ENCODE measurements around the gene CARF. TPM values are rescaled to one million over a fixed set of nuclear protein-coding genes. Genes with fewer than 3 reads are reported as not detected.
A peak's percentile ranks its signal among the peaks of the same experiment; 100 is the strongest.
"Not testable (repeated sequence)": the region's sequence is repeated elsewhere in the genome, so short reads cannot be mapped to it uniquely, and the experiment has no call there.

Gene CARF
- total and polyA plus RNA-seq, 10 donors = 2.9 to 21.7 (median 15.6) TPM

DNA sequence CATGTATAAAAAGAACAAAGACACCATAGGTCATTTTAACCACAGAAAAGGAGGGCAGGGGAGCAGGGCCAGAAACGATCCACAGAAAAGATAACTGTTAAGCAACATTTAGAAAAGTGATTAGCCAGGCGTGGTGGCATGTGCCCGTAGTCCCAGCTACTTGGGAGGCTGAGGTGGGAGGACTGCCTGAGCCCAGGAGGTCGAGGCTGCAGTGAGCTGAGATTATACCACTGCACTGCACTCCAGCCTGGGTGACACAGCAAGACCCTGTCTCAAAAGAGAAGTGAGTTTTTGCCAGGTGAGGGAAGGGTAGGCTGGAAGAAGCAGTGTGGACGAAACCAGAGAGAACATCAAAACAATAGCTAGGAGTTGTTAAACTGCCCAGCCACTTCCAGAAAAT is 3.9 kb upstream of the CARF start:
- TF ChIP-seq POLR2A (IDR thresholded peaks at IDR 0.05) = no peak
- no peak for TF ChIP-seq CTCF (IDR thresholded peaks at IDR 0.05 in 8 of 11, conservative IDR thresholded peaks at IDR 0.05 in 3 of 11)
- TF ChIP-seq POLR2AphosphoS5 (IDR thresholded peaks at IDR 0.05) = no peak
- Histone ChIP-seq H3K4me1 (peaks cover 8 to 32% (median 26%) of the 10 kb centered on the region in 6 donors), H3K27ac (no peak overlapping the region), H3K27me3 (replicated peaks in 1 of 7) (no peaks in the 10 kb centered on the region), H3K9me3 (peaks cover 0 to 7% (median 1%) of the 10 kb centered on the region in 8 donors), H3K4me3 (no peak overlapping the region), H3K36me3 (peaks cover 0 to 28% (median 10%) of the 10 kb centered on the region in 6 donors)
- WGBS, 5 donors = 80 to 93% (median 80%) methylated on average over 5 of the region's 5 CpGs
- no peak for DNase-seq
- intact Hi-C loops (cut with DNase I; ENCODE audit: low total_unique reads) = no loop called here

GRCh38 chr2:202909394-202910192 is 2.5 kb upstream of the CARF start:
- no peak for TF ChIP-seq POLR2AphosphoS5 (IDR thresholded peaks at IDR 0.05)
- H3K27ac ChIP-seq = no peak overlapping the region
- peaks cover 11 to 40% (median 32%) of the 10 kb centered on the region in 6 donors for H3K4me1 ChIP-seq
- intact Hi-C loops (cut with DNase I; ENCODE audit: low total_unique reads) = no loop called here
- H3K36me3 ChIP-seq = peaks cover 0 to 28% (median 10%) of the 10 kb centered on the region in 6 donors
- H3K27me3 ChIP-seq (replicated peaks in 1 of 7) = no peaks in the 10 kb centered on the region
- no peak overlapping the region for H3K4me3 ChIP-seq
- WGBS, 5 donors = 87 to 93% (median 91%) methylated on average over 6 of the region's 6 CpGs
- peaks cover 0 to 4% (median 0%) of the 10 kb centered on the region in 8 donors for H3K9me3 ChIP-seq
- no peak for DNase-seq

DNA sequence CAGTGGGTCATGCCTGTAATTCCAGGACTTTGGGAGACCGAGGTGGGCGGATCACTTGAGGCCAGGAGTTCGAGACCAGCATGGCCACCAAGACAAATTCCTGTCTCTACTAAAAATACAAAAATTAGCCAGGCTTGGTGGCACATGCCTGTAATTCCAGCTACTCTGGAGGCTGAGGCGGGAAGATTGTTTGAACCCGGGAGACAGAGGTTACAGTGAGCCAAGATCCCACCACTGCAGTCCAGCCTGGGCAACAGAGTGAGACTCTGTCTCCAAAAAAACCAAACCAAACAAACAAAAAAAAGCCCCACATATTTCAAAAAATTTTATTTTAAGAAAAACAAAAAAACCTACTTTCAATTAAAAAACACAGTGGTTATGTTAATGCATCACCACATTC is 1.8 kb upstream of the CARF start:
- H3K9me3 ChIP-seq; H3K27ac ChIP-seq; intact Hi-C loops (cut with DNase I; ENCODE audit: low total_unique reads); H3K27me3 ChIP-seq (replicated peaks in 1 of 7); DNase-seq: not testable (repeated sequence)
- WGBS, 5 donors = 91 to 95% (median 93%) methylated on average over 5 of the region's 5 CpGs
- Histone ChIP-seq H3K4me3 (peak overlapping the region in 5 of 8 donors; percentile 66 to 92 (median 74)), H3K36me3 (peaks cover 0 to 25% (median 8%) of the 10 kb centered on the region in 6 donors), H3K4me1 (peaks cover 11 to 40% (median 32%) of the 10 kb centered on the region in 6 donors)

- H3K27me3 ChIP-seq (replicated peaks in 1 of 7) = no peaks in the 10 kb centered on the region
- WGBS, 5 donors = 9 to 15% (median 12%) methylated on average over 3 of the region's 3 CpGs
- peaks cover 0 to 20% (median 5%) of the 10 kb centered on the region in 6 donors for H3K36me3 ChIP-seq
- DNase-seq = no peak
- TF ChIP-seq POLR2AphosphoS5 (IDR thresholded peaks at IDR 0.05) (no peak), POLR2A (IDR thresholded peaks at IDR 0.05) (no peak), CTCF (IDR thresholded peaks at IDR 0.05 in 8 of 11, conservative IDR thresholded peaks at IDR 0.05 in 3 of 11) (no peak)
- peaks cover 11 to 40% (median 32%) of the 10 kb centered on the region in 6 donors for H3K4me1 ChIP-seq
- peak overlapping the region; percentile 65 to 92 (median 76) for H3K4me3 ChIP-seq
- peaks cover 0 to under 1% (median 0%) of the 10 kb centered on the region in 8 donors for H3K9me3 ChIP-seq
- H3K27ac ChIP-seq = peak overlapping the region in 5 of 8 donors; percentile 87 to 96 (median 93)
- intact Hi-C loops (cut with DNase I; ENCODE audit: low total_unique reads) = no loop called here
These were observed 1.4 kb upstream of the CARF start for GRCh38 chr2:202910698-202911097.

GRCh38 chr2:202911203-202911511 is 918 bp upstream of the CARF start:
- WGBS, 5 donors = 0% methylated on average over 8 of the region's 8 CpGs
- no peak for TF ChIP-seq POLR2A (IDR thresholded peaks at IDR 0.05)
- TF ChIP-seq POLR2AphosphoS5 (IDR thresholded peaks at IDR 0.05) = no peak
- TF ChIP-seq CTCF (IDR thresholded peaks at IDR 0.05 in 8 of 11, conservative IDR thresholded peaks at IDR 0.05 in 3 of 11) = no peak
- peak overlapping the region; percentile 81 to 96 (median 92) for H3K27ac ChIP-seq
- DNase-seq = no peak
- intact Hi-C loops (cut with DNase I; ENCODE audit: low total_unique reads) = no loop called here
- no peaks in the 10 kb centered on the region for H3K9me3 ChIP-seq
- peak overlapping the region; percentile 65 to 92 (median 76) for H3K4me3 ChIP-seq
- peaks cover 11 to 40% (median 32%) of the 10 kb centered on the region in 6 donors for H3K4me1 ChIP-seq
- peaks cover 0 to 16% (median 2%) of the 10 kb centered on the region in 6 donors for H3K36me3 ChIP-seq
- no peaks in the 10 kb centered on the region for H3K27me3 ChIP-seq (replicated peaks in 1 of 7)

Data from spleen (tissue), 11 donors.